Upper lobe of left lung (tissue), 6 donors: ENCODE measurements around the gene ZNF441. TPM values are rescaled to one million over a fixed set of nuclear protein-coding genes. Genes with fewer than 3 reads are reported as not detected.

Experiments
- ATAC-seq, 2 donors: fragments of 200-7000 bp; cut with Tn5 transposase; one replicate each; pipeline ENCODE4 v1.9.1; 2022; ENCODE audit warnings: mild to moderate bottlenecking in 2 of 2, moderate library complexity in 2 of 2; ENCODE audit not compliant: low FRiP score in 2 of 2
- DNase-seq, 2 donors: peaks; one replicate each; pipeline ENCODE4 v3.0.0-alpha.2; 2019 to 2020
- H3K27ac ChIP-seq, 4 donors: fragments of 200-600 bp; sonication (generic); one replicate each; pipeline ENCODE4 v1.5.1; 2016 to 2019
- H3K27me3 ChIP-seq, 4 donors: fragments of 200-600 bp; sonication (generic); one replicate each; pipeline ENCODE4 v1.5.1; 2017 to 2019
- H3K36me3 ChIP-seq, 4 donors: fragments of 200-600 bp; sonication (generic); one replicate each; pipeline ENCODE4 v1.5.1; 2016 to 2019
- H3K4me1 ChIP-seq, 4 donors: fragments of 200-600 bp; sonication (generic); one replicate each; pipeline ENCODE4 v1.5.1; 2018 to 2019
- H3K4me3 ChIP-seq, 4 donors: fragments of 200-600 bp; sonication (generic); one replicate each; pipeline ENCODE4 v1.5.1; 2017 to 2019; ENCODE audit warnings: mild to moderate bottlenecking in 2 of 4, moderate library complexity in 1 of 4
- H3K9me3 ChIP-seq, 4 donors: fragments of 200-600 bp; sonication (generic); one replicate each; pipeline ENCODE4 v1.5.1; 2018 to 2019
- EP300 ChIP-seq, 4 donors: sonication (generic); formaldehyde crosslinking; IDR thresholded peaks; one replicate each; pipeline ENCODE4 v1.5.1; 2017; ENCODE audit warnings: antibody characterized with exemption in 4 of 4, control low read depth in 2 of 4
- POLR2A ChIP-seq, 4 donors: fragments of 450-650 bp; IDR thresholded peaks; one replicate each; pipeline ENCODE4 v1.5.1; 2016 to 2017; ENCODE audit warnings: antibody characterized with exemption in 4 of 4, mild to moderate bottlenecking in 2 of 4
- POLR2AphosphoS5 ChIP-seq, 2 donors: sonication (generic); formaldehyde crosslinking; IDR thresholded peaks; one replicate each; pipeline ENCODE4 v1.5.1; 2017; ENCODE audit warnings: antibody characterized with exemption in 2 of 2
- WGBS, 2 donors: methylation state at CpG; one replicate each; pipeline ENCODE4 v1.1.5; 2017 to 2018; 5-methylcytosine and 5-hydroxymethylcytosine counted together
- total RNA-seq, 6 donors: library from RNA; depleted of rRNA in 4 of 6; stranded (reverse); fragments of >200 nt in 4 of 6; gene quantifications; one replicate each; pipeline versions ENCODE4 v1.1.0 to v1.2.1, GENCODE V29; 2016 to 2021
- TF ChIP-seq, protein P1 (sequence below), 6 experiments: fragments of 450-650 bp in 4 of 6; fragments of 200-600 bp in 2 of 6; sonication (generic) in 2 of 6; IDR thresholded peaks; one replicate each; pipeline ENCODE4 v1.5.1; 2016 to 2019; ENCODE audit warnings: antibody characterized with exemption in 6 of 6
- donor health status: DM: no; HTN: no; CAD: no; lungs with moderate emphysema.
- donor health status: DM: no; HTN: yes; CAD: no; lungs with severe emphysema.

Gene ZNF441
- total RNA-seq, 6 donors from 2014 or later: 2.7 to 12.3 (median 6.9) TPM

DNA sequence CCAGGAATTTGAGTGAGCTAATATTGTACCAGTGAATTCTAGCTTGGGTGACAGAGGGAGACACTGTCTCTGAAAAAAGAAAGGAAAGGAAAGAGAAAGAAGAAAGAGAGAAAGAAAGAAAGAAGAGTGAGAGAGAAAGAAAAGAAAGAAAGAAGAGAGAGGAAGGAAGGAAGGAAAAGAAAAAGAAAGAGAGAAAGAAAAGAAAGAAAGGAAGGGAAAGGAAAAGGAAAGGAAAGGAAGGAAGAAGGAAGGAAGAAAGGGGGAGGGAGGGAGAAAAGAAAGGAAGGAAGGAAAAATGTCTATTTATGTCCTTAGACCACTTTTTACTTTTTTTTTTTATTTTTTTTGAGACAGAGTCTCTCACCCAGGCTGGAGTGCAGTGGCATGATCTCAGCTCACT, 26.1 kb downstream of the ZNF441 start:
- ATAC-seq (no peak), DNase-seq (no peak)
- TF ChIP-seq POLR2AphosphoS5 (IDR thresholded peaks at IDR 0.05) (no peak), EP300 (IDR thresholded peaks at IDR 0.05) (no peak), POLR2A (IDR thresholded peaks at IDR 0.05) (no peak)
- TF ChIP-seq, protein P1, sequence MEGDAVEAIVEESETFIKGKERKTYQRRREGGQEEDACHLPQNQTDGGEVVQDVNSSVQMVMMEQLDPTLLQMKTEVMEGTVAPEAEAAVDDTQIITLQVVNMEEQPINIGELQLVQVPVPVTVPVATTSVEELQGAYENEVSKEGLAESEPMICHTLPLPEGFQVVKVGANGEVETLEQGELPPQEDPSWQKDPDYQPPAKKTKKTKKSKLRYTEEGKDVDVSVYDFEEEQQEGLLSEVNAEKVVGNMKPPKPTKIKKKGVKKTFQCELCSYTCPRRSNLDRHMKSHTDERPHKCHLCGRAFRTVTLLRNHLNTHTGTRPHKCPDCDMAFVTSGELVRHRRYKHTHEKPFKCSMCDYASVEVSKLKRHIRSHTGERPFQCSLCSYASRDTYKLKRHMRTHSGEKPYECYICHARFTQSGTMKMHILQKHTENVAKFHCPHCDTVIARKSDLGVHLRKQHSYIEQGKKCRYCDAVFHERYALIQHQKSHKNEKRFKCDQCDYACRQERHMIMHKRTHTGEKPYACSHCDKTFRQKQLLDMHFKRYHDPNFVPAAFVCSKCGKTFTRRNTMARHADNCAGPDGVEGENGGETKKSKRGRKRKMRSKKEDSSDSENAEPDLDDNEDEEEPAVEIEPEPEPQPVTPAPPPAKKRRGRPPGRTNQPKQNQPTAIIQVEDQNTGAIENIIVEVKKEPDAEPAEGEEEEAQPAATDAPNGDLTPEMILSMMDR (IDR thresholded peaks at IDR 0.05): no peak
- Histone ChIP-seq H3K4me3 (no peak overlapping the region), H3K9me3 (peaks cover 5 to 19% (median 13%) of the 10 kb centered on the region in 4 donors), H3K27ac (no peak overlapping the region), H3K27me3 (no peaks in the 10 kb centered on the region), H3K36me3 (no peaks in the 10 kb centered on the region), H3K4me1 (peaks cover 8 to 9% (median 9%) of the 10 kb centered on the region in 4 donors)

DNA sequence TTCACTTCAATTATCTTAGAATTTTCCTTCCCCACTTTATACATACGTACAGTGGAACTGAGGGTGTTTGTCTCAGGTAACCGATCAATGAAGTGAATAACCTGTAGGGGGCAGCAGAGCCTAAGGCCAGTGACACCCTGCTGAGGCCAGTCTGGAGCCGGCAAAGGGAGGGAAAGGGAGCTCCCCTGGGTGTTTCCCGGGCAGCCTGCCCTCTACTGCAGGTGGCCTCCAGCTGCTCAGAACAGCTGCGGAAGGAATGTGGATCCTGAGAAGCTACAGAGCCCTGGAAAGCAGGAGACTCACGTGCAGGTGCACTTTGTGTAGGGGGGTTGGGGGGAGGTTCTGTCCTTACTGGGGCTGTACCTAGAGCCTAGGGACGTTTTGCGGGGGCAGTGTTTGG, 30.7 kb downstream of the ZNF441 start:
- Histone ChIP-seq H3K4me1 (peaks cover 10 to 22% (median 11%) of the 10 kb centered on the region in 4 donors), H3K27me3 (no peaks in the 10 kb centered on the region), H3K4me3 (peak overlapping the region in 1 of 4 donors; percentile 79), H3K9me3 (no peaks in the 10 kb centered on the region), H3K27ac (peak overlapping the region in 1 of 4 donors; percentile 85), H3K36me3 (no peaks in the 10 kb centered on the region)
- 10% methylated on average over 5 to 8 of the region's 8 CpGs for WGBS, 2 donors
- ATAC-seq (peak; percentile 95 to 97), DNase-seq (peak; percentile 56 to 94)
- TF ChIP-seq POLR2A (IDR thresholded peaks at IDR 0.05) (no peak), EP300 (IDR thresholded peaks at IDR 0.05) (no peak), POLR2AphosphoS5 (IDR thresholded peaks at IDR 0.05) (peak in 1 of 2 donors; percentile 60)
- TF ChIP-seq, protein P1 (IDR thresholded peaks at IDR 0.05): peak; percentile 72 to 89 (median 82)

DNA sequence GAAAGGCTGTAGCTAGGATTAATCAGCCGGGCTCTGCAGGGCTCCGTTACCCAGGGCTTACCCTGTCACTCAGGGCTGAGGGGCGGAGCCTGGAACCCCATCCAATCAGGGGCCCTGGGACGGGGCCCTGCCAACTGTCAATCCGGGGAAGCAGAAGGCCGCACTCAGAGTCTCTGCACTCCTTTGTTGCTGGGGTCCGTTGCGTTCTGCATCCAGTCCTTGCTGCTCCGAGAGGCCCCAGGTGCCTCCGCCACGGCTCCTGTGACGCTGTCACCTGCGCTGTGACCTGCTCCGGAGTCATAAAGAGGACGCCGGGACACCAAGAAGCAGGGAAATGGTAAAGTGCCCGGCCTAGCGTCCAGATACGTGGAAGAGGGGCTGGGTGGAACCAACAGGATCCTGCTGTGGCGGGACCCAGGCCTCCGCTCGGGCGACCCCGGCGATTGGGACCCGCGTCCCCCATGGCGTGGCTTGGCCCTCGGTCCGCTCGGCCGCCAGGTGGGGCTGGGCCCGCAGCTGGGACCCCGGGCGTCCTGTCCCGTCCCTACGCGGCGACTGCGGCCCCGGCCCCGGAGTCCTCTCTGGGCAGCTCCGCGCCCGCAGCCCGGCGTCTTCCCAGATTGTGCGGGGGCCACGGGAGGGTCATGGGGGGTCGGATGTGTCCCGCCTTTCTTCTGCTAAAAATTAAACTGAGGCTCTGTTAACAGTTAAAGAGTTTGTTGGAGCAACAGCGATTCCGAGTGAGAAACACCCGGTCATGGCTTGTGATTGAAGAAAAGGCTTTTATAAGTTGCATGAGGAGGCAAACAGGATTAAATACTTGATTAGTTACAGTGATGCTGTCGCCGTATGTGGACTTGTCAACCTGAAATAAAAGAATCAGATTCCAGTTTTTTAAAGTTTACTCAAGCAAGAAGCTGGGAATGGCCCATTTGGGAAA, 31.9 kb downstream of the ZNF441 start, which contains the start of gene ZNF491:
ZNF491 (plus strand) TSS at position 133 of the 940 bp plus-strand sequence. CDS start 7,431 bp downstream, outside the sequence.
- DNase-seq (peak; percentile 91 to 97), ATAC-seq (peak; percentile 99)
- Histone ChIP-seq H3K4me1 (peaks cover 10 to 22% (median 11%) of the 10 kb centered on the region in 4 donors), H3K27ac (peak within 1 kb of the TSS; percentile 76 to 85 (median 81)), H3K36me3 (no peaks in the 10 kb centered on the region), H3K27me3 (no peaks in the 10 kb centered on the region), H3K9me3 (no peaks in the 10 kb centered on the region), H3K4me3 (peak within 1 kb of the TSS; percentile 57 to 87 (median 77))
- TF ChIP-seq POLR2A (IDR thresholded peaks at IDR 0.05) (peak in 3 of 4 donors; percentile 49 to 82 (median 79)), POLR2AphosphoS5 (IDR thresholded peaks at IDR 0.05) (peak in 1 of 2 donors; percentile 84), EP300 (IDR thresholded peaks at IDR 0.05) (no peak)
- TF ChIP-seq, protein P1 (IDR thresholded peaks at IDR 0.05): peak in 3 of 6 experiments; percentile 21 to 55 (median 39)
- WGBS, 2 donors: 1 to 3% methylated on average over 6 to 54 of the region's 56 CpGs

DNA sequence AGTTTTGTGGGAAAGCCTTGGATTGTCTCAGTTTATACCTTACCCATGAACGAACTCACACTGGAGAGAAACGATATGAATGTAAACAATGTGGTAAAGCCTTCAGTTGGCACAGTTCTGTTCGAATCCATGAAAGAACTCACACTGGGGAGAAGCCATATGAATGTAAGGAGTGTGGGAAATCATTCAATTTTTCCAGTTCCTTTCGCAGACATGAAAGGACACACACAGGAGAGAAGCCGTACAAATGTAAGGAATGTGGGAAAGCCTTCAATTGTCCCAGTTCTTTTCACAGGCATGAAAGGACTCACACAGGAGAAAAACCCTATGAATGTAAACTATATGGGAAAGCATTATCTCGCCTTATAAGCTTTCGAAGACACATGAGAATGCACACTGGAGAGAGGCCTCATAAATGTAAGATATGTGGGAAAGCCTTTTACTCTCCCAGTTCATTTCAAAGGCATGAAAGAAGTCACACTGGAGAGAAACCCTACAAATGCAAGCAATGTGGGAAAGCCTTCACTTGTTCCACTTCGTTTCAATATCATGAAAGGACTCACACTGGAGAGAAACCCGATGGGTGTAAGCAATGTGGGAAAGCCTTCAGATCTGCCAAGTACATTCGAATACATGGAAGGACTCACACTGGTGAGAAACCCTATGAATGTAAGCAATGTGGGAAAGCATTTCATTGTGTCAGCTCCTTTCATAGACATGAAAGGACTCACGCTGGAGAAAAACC, 39.7 kb downstream of the ZNF441 start:
- Histone ChIP-seq H3K4me3 (no peak overlapping the region), H3K4me1 (no peaks in the 10 kb centered on the region)

More for the DNA sequence above, 39.7 kb downstream of the ZNF441 start:
- no peak for TF ChIP-seq EP300 (IDR thresholded peaks at IDR 0.05)
- no peak for TF ChIP-seq POLR2AphosphoS5 (IDR thresholded peaks at IDR 0.05)
- TF ChIP-seq, protein P1 (IDR thresholded peaks at IDR 0.05): no peak
- peaks cover 16 to 30% (median 26%) of the 10 kb centered on the region in 4 donors for H3K9me3 ChIP-seq
- DNase-seq: no peak
- H3K27me3 ChIP-seq: no peaks in the 10 kb centered on the region
- H3K36me3 ChIP-seq: peaks cover 0 to 21% (median 11%) of the 10 kb centered on the region in 4 donors
- no peak for ATAC-seq
- no peak overlapping the region for H3K27ac ChIP-seq
- 95% methylated on average over 11 of the region's 11 CpGs for WGBS, 2 donors
